Upper lobe of left lung (tissue), 6 donors: ENCODE measurements around the gene CLN5. TPM values are rescaled to one million over a fixed set of nuclear protein-coding genes. Genes with fewer than 3 reads are reported as not detected.

ENCODE experiments used
- ATAC-seq, 2 donors: fragments of 200-7000 bp; cut with Tn5 transposase; one replicate each; pipeline ENCODE4 v1.9.1; 2022; ENCODE audit warnings: mild to moderate bottlenecking in 2 of 2, moderate library complexity in 2 of 2; ENCODE audit not compliant: low FRiP score in 2 of 2
- DNase-seq, 2 donors: peaks; one replicate each; pipeline ENCODE4 v3.0.0-alpha.2; 2019 to 2020
- H3K27ac ChIP-seq, 4 donors: fragments of 200-600 bp; sonication (generic); one replicate each; pipeline ENCODE4 v1.5.1; 2016 to 2019
- H3K27me3 ChIP-seq, 4 donors: fragments of 200-600 bp; sonication (generic); one replicate each; pipeline ENCODE4 v1.5.1; 2017 to 2019
- H3K36me3 ChIP-seq, 4 donors: fragments of 200-600 bp; sonication (generic); one replicate each; pipeline ENCODE4 v1.5.1; 2016 to 2019
- H3K4me1 ChIP-seq, 4 donors: fragments of 200-600 bp; sonication (generic); one replicate each; pipeline ENCODE4 v1.5.1; 2018 to 2019
- H3K4me3 ChIP-seq, 4 donors: fragments of 200-600 bp; sonication (generic); one replicate each; pipeline ENCODE4 v1.5.1; 2017 to 2019; ENCODE audit warnings: mild to moderate bottlenecking in 2 of 4, moderate library complexity in 1 of 4
- H3K9me3 ChIP-seq, 4 donors: fragments of 200-600 bp; sonication (generic); one replicate each; pipeline ENCODE4 v1.5.1; 2018 to 2019
- CTCF ChIP-seq, 6 experiments: fragments of 450-650 bp in 4 of 6; fragments of 200-600 bp in 2 of 6; sonication (generic) in 2 of 6; IDR thresholded peaks; one replicate each; pipeline ENCODE4 v1.5.1; 2016 to 2019; ENCODE audit warnings: antibody characterized with exemption in 6 of 6
- EP300 ChIP-seq, 4 donors: sonication (generic); formaldehyde crosslinking; IDR thresholded peaks; one replicate each; pipeline ENCODE4 v1.5.1; 2017; ENCODE audit warnings: antibody characterized with exemption in 4 of 4, control low read depth in 2 of 4
- POLR2A ChIP-seq, 4 donors: fragments of 450-650 bp; IDR thresholded peaks; one replicate each; pipeline ENCODE4 v1.5.1; 2016 to 2017; ENCODE audit warnings: antibody characterized with exemption in 4 of 4, mild to moderate bottlenecking in 2 of 4
- POLR2AphosphoS5 ChIP-seq, 2 donors: sonication (generic); formaldehyde crosslinking; IDR thresholded peaks; one replicate each; pipeline ENCODE4 v1.5.1; 2017; ENCODE audit warnings: antibody characterized with exemption in 2 of 2
- WGBS, 2 donors: methylation state at CpG; one replicate each; pipeline ENCODE4 v1.1.5; 2017 to 2018; 5-methylcytosine and 5-hydroxymethylcytosine counted together
- total RNA-seq, 6 donors: library from RNA; depleted of rRNA in 4 of 6; stranded (reverse); fragments of >200 nt in 4 of 6; gene quantifications; one replicate each; pipeline versions ENCODE4 v1.1.0 to v1.2.1, GENCODE V29; 2016 to 2021
- donor health status: DM: no; HTN: no; CAD: no; lungs with moderate emphysema.
- donor health status: DM: no; HTN: yes; CAD: no; lungs with severe emphysema.

The CLN5 gene
- total RNA-seq, 6 donors from 2014 or later: 13.0 to 39.5 (median 25.8) TPM

DNA sequence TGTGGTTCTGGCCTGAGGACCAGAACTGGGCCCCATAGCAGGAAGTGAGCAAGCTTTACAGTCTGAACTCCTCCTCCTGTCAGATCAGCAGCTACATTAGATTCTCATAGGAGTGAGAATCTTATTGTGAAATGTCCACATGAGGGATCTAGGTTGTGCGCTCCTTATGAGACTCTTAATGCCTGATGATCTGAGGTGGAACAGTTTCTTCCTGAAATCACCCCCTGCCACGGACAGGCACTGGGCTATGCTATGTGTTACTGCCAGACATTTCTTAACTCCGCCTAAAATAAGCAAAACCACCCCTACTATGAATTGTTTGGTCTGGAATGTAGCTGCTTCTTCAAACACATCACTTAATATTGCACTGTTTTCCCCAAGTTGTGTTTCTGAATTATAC, 30.5 kb downstream of the CLN5 start:
- Histone ChIP-seq H3K4me3 (peak overlapping the region in 1 of 4 donors; percentile 3), H3K27me3 (no peaks in the 10 kb centered on the region), H3K27ac (peak overlapping the region in 2 of 4 donors; percentile 30 to 54), H3K4me1 (peaks cover 54 to 75% (median 58%) of the 10 kb centered on the region in 4 donors), H3K36me3 (peaks cover 0 to 16% (median 5%) of the 10 kb centered on the region in 4 donors), H3K9me3 (no peaks in the 10 kb centered on the region)
- DNase-seq (no peak), ATAC-seq (no peak)
- 36 to 39% methylated on average over 3 of the region's 3 CpGs for WGBS, 2 donors
- TF ChIP-seq POLR2AphosphoS5 (IDR thresholded peaks at IDR 0.05) (no peak), EP300 (IDR thresholded peaks at IDR 0.05) (no peak), CTCF (IDR thresholded peaks at IDR 0.05) (no peak), POLR2A (IDR thresholded peaks at IDR 0.05) (no peak)

DNA sequence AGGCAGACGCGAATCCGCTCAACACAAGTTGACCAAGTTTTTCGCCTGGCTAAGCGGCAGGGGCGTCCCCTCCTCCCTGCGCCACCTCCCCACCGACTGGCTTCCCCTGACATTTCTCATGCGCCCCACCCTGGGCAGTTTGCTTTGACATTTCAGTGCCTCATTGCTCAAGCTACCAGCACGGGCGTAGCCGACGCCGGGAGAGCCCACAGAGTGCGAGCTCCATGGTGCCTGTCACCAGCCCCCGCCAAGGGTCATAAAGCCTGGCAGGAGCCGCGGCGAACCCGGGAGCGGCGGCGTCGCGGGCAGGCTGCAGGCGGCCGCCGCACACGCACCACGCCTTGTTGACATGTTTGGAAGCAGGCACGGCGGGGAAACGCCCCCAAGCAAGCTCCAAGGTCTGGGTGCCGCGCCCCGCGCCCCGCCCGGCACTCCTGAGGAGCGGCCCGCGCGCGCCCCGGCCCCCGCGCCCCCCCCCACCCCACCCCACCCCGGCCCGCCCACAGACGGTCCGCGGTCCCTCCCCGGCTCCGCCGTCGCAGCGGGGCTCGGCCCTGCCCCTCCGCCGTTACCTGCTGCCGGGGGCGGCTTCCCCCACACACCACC, 34.5 kb downstream of the CLN5 start:
- Histone ChIP-seq H3K4me3 (peak overlapping the region; percentile 79 to 96 (median 90)), H3K27ac (peak overlapping the region; percentile 98 to 100 (median 100)), H3K36me3 (peaks cover 0 to 3% (median 0%) of the 10 kb centered on the region in 4 donors), H3K4me1 (peaks cover 39 to 56% (median 43%) of the 10 kb centered on the region in 4 donors), H3K27me3 (no peaks in the 10 kb centered on the region), H3K9me3 (no peaks in the 10 kb centered on the region)
- ATAC-seq: peak; percentile 87
- peak; percentile 94 to 95 for DNase-seq
- 1 to 2% methylated on average over 7 to 17 of the region's 62 CpGs for WGBS, 2 donors
- peak in 2 of 6 experiments; percentile 12 to 16 for TF ChIP-seq CTCF (IDR thresholded peaks at IDR 0.05)
- peak in 2 of 4 donors; percentile 26 to 33 for TF ChIP-seq POLR2A (IDR thresholded peaks at IDR 0.05)
- peak; percentile 48 to 72 for TF ChIP-seq POLR2AphosphoS5 (IDR thresholded peaks at IDR 0.05)
- TF ChIP-seq EP300 (IDR thresholded peaks at IDR 0.05): no peak

DNA sequence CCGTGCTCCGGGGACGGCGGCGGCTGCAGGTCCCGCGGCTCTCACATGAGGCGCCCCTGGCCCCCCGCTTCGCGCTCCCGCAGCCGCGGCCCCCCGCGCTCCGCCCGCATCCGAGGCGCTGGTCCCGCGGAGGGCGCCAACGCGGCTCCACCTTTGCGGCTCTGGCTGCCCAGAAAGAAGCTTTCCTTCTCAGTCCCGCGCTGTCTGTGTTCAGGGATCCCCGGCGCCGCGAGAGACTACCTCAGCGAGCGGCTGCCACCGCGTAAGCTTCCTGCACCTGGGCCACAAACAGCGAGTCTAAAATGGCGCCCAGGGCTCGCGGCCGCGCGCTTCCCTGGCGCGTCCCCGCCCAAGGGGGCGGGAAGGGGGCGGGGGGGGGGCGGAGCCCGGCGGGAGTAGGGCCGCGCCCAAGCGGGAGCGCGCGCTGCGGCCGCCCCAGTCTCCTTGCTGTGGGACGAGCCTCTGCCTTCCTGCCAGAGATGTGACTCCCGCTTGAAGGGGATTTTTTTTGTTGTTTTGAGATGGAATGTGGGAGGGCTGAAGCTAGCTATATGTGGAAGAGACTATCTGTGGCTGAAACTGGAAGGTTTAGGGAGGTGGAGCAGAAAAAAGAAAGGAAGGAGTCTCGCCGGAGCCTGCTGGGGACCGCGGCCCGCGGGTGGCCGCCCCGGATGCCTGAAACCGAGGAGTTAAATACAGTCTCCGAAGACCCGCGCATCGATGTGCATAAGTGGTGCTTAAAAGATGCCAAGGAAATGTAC, 35.2 kb downstream of the CLN5 start, which contains the start of gene FBXL3:
TSS of gene FBXL3 (minus strand) at position 299 of the 761 bp plus-strand sequence. CDS start 5,299 bp downstream, outside the sequence.
- Histone ChIP-seq H3K27me3 (no peaks in the 10 kb centered on the region), H3K36me3 (no peaks in the 10 kb centered on the region), H3K4me3 (peak within 1 kb of the TSS; percentile 79 to 96 (median 90)), H3K27ac (peak within 1 kb of the TSS; percentile 98 to 100 (median 100)), H3K9me3 (no peaks in the 10 kb centered on the region), H3K4me1 (peaks cover 32 to 49% (median 37%) of the 10 kb centered on the region in 4 donors)
- WGBS, 2 donors: 0 to 1% methylated on average over 14 to 25 of the region's 74 CpGs
- ATAC-seq (peak; percentile 92 to 95), DNase-seq (peak; percentile 90 to 98)
- TF ChIP-seq POLR2A (IDR thresholded peaks at IDR 0.05): peak in 3 of 4 donors; percentile 29 to 93 (median 85)
- no peak for TF ChIP-seq CTCF (IDR thresholded peaks at IDR 0.05)
- TF ChIP-seq POLR2AphosphoS5 (IDR thresholded peaks at IDR 0.05): peak; percentile 82 to 84

GRCh38 chr13:77028202-77028601, 36.3 kb downstream of the CLN5 start:
- Histone ChIP-seq H3K4me3 (peak overlapping the region in 2 of 4 donors; percentile 79 to 96), H3K27me3 (no peaks in the 10 kb centered on the region), H3K27ac (peak overlapping the region in 1 of 4 donors; percentile 100), H3K36me3 (no peaks in the 10 kb centered on the region), H3K4me1 (peaks cover 21 to 39% (median 25%) of the 10 kb centered on the region in 4 donors), H3K9me3 (no peaks in the 10 kb centered on the region)
- TF ChIP-seq POLR2AphosphoS5 (IDR thresholded peaks at IDR 0.05) (no peak), POLR2A (IDR thresholded peaks at IDR 0.05) (no peak), EP300 (IDR thresholded peaks at IDR 0.05) (no peak), CTCF (IDR thresholded peaks at IDR 0.05) (no peak)
- WGBS, 2 donors: 64 to 65% methylated on average over 5 of the region's 5 CpGs
- DNase-seq (peak in 1 of 2 donors; percentile 53), ATAC-seq (peak in 1 of 2 donors; percentile 34)
